Frontal cortex (tissue), 4 donors: Measurements from ENCODE around the gene SPINK5. TPM values are rescaled to one million over a fixed set of nuclear protein-coding genes. Genes with fewer than 3 reads are reported as not detected.
"Not testable (repeated sequence)": the region's sequence is repeated elsewhere in the genome, so short reads cannot be mapped to it uniquely, and the experiment has no call there.

Experiments used
- DNase-seq, 2 donors: peaks; one replicate each; pipeline ENCODE4 v3.0.0; 2012; ENCODE audit warnings: low spot score in 2 of 2
- FAIRE-seq: peaks from 2 replicates; lab custom pipeline; 2012; peaks lifted over from hg19 to GRCh38; lab: Jason Lieb, UNC
- total RNA-seq: library from RNA; depleted of rRNA; stranded (reverse); fragments of >200 nt; gene quantifications from one replicate; pipeline ENCODE4 v1.2.3, GENCODE V29; 2014
- donor health status: control.
- donor health status: control.
- donor health status: control.

Gene SPINK5, protein sequence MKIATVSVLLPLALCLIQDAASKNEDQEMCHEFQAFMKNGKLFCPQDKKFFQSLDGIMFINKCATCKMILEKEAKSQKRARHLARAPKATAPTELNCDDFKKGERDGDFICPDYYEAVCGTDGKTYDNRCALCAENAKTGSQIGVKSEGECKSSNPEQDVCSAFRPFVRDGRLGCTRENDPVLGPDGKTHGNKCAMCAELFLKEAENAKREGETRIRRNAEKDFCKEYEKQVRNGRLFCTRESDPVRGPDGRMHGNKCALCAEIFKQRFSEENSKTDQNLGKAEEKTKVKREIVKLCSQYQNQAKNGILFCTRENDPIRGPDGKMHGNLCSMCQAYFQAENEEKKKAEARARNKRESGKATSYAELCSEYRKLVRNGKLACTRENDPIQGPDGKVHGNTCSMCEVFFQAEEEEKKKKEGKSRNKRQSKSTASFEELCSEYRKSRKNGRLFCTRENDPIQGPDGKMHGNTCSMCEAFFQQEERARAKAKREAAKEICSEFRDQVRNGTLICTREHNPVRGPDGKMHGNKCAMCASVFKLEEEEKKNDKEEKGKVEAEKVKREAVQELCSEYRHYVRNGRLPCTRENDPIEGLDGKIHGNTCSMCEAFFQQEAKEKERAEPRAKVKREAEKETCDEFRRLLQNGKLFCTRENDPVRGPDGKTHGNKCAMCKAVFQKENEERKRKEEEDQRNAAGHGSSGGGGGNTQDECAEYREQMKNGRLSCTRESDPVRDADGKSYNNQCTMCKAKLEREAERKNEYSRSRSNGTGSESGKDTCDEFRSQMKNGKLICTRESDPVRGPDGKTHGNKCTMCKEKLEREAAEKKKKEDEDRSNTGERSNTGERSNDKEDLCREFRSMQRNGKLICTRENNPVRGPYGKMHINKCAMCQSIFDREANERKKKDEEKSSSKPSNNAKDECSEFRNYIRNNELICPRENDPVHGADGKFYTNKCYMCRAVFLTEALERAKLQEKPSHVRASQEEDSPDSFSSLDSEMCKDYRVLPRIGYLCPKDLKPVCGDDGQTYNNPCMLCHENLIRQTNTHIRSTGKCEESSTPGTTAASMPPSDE
- total RNA-seq = not detected

DNA sequence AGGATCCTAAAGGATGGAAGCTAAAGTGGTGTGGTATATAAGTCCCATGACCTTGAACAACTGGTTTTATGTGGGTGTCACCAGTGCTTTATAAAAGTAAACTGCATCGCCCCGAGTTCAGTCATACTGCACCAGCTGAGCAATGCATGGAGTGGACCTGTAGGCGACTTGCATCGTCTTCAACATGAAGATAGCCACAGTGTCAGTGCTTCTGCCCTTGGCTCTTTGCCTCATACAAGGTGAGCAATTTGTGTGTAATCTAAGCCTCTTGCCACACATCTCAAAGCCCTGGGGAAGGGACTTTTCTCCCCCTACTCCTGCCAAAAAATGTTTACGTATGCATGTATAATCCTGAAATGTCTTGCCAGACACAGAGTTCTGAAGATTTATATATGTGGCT lies at the start of gene SPINK5:
Gene SPINK5, plus strand, starts transcription at position 120 of the 400 bp plus-strand sequence. Its CDS starts 65 bp downstream, at position 185.
- FAIRE-seq (no peak), DNase-seq (no peak)

DNA sequence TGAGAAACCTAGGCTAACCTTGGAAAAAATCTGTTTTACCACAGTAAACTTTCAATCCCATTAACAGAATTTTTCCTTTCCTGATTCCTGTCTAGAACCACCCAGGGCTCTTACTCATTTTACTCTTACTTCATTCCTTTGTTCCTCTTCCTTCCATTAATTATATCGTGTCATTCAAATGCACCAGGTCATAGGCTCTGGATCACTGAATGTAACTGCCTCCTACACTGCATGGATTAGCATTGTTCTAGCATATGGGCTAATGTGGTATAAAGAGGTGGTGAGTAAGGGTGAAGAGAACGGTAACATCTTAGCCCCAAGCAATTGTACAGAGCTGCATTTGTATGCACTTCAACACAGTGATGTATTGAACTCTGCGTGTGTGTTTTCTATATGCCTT lies 49.5 kb upstream of the SPINK5 start:
- FAIRE-seq (no peak), DNase-seq (no peak)

DNA sequence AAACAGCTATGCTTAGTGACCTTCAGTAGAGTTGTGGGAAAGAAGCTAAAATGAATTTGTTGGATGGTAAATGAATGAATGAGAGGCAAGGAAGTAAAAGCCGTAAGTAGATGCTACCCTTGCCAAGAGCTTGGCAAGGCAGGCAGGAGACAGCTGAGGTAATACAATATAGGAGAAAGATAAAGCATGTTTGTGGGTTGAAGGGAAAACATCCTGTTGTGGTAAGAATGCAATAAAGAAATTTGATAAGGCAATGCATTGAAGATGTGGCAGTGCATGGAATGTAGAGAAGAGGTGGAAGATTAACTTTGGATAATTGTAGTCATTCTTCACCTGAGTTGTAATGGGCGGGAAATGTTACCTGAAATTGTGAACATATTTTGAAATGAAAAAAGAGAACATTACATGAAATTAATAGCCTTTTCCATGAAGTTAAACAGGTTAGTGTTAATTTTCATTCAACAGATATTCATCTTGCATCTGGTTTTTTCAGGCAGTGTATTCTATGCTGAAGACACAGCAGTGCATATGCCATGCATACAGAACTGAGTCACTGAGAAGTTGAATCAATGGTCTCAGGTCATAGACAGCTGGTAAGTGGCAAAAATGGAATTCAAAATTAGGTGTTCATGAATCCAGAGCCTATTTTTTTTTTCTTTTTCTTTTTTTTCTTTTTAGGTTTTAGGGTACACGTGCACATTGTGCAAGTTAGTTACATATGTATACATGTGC lies 43.4 kb upstream of the SPINK5 start:
- FAIRE-seq (no peak), DNase-seq (no peak)

DNA sequence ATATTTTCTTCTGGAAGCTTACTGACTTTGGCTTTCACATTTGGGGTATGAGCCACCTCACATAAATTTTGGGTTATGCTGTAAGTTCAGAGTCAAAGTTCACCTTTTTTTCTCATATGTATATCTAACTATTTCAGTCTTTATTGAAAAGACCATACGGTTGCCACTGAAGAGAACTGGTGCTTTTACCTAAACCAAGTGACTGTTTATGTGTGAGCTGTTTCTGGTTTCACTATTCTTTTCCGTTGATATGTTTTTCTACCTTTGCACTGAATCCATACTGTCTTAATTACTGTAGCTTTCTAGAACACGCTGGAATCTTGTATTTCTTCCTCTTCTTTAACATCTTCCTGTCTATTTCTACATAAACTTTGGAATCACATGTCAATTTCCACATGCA lies 36.3 kb upstream of the SPINK5 start:
- DNase-seq = no peak
- FAIRE-seq = no peak

DNA sequence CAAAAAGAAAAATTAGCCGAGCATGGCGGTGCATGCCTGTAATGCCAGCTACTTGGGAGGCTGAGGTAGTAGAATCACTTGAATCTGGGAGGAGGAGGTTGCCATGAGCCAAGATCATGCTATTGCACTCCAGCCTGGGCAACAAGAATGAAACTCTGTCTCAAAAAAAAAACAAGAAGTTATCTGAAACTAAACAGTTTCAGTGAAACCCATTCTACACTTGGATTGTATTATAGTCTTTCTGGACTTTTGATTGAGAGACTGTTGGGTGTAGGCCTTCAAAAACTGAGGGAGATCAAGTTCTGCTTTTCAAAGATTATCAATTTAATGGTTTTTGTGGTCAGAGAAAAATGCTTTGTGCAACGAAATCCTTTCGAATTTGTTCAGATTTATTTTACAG lies 34.6 kb upstream of the SPINK5 start:
- FAIRE-seq (no peak), DNase-seq (no peak)

DNA sequence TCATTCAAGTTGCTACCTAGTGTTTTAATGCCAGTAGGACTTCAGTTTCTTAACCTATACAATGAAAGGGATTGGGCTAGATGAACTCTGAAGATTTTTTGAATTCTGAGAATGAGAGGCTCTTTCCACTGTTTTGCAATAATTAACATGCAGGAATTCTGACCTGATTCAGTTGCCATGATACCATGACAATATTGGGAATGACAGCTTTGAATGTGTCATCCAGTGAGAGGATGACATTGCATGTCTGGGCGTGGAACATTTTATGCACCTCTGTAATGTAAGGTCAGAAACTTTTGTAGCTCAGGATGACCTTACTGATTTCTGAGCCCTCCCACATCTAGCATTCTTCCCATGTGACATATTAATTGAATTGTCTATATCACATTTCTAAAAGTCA lies 30.6 kb upstream of the SPINK5 start:
- DNase-seq = no peak

DNA sequence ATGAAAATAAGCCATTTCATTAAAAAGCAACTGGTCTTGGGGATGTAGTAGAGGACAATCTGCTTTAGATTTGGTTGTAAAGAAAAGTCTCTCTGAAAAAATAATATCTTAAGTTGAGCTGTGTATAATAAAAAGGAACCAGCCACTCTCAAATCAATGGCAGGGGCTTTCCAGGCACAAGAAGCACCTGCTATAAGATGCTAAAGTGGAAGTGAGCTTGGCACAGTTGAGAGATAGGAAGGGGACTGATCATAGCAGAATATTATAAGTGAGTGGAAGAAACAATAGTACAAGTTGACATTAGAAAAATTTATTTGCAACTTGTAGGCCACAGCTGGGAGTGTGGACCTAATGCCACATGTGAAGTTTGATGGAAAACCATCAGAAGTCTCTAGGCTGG lies 28.1 kb upstream of the SPINK5 start:
- FAIRE-seq (no peak), DNase-seq (no peak)

More for the DNA sequence above, 30.6 kb upstream of the SPINK5 start:
- no peak for FAIRE-seq

DNA sequence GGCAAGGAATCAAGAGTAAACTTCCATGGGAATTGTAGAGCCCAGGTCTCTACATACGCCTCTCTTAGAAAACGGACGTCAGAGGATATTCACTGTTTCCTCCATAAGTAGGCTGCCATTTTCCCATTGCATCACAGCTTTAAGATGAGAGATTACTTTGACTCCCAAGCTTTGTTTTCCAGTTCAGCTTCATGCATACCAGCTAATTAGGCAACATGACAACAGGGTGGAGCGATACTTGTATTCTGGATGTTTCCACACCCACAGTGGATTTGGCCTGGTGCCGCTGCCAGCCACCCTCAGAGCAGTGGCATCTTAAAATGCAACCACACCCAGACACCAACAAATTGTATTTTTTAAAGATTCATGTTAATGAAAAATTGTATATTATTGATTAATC lies 20.9 kb upstream of the SPINK5 start:
- DNase-seq (no peak), FAIRE-seq (no peak)

DNA sequence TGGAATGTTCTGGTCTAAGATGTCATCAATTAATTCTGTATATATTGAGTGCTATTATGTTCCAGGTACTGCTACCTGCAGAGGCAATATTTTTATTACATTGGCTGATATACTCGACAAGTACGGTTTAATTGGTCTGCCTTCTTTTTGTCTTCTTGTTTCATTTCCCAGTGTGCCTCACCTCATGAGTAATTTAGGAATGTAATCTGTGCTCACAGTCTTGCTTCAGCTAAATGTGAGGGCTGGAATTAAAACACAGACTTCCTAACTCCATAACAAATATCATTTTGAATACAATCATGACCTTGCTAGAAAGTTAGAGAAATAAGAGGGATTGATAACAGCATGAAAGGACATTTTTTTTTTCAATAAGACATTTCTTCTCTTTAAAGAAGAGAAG lies 20.1 kb upstream of the SPINK5 start:
- FAIRE-seq (no peak), DNase-seq (no peak)

DNA sequence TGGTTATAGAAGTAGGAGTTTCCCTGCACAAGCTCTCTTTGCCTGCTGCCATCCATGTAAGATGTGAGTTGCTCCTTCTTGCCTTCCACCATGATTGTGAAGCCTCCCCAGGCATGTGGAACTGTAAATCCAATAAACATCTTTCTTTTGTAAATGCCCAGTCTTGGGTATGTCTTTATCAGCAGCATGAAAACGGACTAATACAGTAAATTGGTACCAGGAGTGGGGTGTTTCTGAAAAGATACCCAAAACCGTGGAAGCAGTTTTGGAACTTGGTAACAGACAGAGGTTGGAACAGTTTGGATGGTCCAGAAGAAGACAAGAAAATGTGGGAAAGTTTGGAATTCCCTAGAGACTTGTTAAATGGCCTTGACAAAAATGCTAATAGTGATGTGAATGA lies 8.6 kb upstream of the SPINK5 start:
- FAIRE-seq, DNase-seq: not testable (repeated sequence)

DNA sequence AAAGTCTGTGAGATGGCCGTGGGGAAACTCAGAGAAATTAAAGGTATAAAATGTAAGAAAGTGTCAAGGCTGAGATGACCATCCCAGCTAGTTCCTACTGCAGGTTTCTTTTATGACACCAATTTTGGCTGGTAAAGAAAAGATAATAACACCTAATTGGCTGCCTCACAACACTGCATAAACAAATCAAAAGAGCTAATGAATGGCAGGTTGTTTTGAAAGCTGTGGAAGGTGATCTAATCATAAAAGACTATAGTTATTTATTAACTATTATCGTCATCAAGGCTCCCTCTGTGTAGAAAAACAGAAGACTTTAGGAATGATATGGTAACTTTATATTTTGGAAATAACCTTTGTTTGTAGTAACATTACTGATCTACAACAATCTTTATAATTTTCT lies 3.5 kb upstream of the SPINK5 start:
- no peak for DNase-seq
- FAIRE-seq = no peak

DNA sequence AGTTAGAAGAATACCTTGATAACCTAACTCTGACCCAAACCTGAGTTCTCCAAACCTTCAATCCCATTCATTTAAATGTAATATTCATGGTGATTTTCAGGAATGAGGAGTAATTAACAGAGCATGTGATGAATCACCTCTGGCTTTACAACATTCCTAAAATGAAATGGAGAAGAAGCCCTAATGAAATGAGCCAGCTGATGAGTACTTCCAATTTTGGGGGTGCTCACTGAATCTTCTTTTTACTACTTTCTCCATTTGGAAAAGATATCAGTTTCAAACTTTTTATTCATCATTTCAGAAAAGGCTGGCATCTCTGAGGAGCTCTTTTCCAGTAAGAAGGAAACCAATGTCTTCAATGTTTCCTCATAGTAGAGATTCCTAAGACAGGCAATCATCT lies 2.9 kb upstream of the SPINK5 start:
- no peak for DNase-seq
- no peak for FAIRE-seq

DNA sequence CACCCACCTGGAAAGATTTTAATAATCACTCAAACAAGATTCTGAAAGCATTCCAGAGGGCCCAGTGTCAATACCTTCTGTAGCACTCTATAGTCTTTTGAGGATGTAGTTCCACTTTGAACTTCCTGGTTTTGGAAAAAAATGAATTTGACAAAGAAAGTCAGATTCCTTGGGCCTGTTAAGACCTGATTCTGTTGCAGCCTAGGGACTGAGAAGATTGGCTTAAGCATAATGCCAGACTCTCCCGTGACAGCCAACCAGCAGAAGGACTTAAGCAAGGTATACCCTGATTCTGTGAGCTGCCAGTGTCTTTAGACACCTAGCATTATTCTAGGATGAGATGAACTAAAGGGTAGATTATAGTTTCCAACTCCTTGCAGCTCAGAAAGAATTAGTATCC lies 6.8 kb downstream of the SPINK5 start:
- FAIRE-seq (no peak), DNase-seq (no peak)

DNA sequence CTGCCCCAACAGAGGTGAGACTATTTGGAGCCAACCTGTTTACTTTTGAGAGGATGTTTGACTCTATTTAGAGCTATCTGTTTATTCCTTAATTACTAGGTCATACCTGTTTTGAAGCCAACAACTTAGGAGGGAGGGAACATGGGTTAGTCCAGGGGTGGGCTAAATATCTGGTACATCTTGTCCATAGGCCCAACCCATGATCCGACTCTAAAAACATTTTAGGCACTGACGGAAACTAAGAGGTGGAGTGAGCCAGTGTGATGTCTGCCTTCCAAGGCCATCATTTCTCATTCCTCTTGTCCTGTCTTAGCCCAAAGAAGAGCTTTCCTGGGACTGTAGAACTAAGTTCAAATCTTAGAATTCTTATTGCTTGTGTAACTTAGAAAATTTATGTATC lies 8.4 kb downstream of the SPINK5 start:
- no peak for FAIRE-seq
- no peak for DNase-seq

DNA sequence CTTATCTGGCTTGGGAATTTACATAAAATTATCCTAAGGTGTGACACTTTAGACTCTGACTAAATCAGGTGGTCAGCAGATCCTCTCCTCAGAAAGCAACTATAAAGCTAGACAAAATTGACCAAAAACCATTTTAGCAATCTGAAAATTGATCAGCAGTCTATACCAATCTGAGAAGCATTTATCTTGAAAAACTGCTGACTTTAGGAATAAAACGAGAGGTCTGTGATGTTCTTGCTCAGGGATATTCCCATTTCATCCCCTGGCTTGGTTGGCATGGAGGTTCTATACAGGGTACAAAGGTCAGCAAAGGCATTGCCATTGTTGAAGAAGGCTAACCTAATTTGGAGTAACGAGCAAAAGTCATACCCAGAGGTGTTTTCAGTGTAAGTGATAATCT lies 11.7 kb downstream of the SPINK5 start:
- DNase-seq (no peak), FAIRE-seq (no peak)

DNA sequence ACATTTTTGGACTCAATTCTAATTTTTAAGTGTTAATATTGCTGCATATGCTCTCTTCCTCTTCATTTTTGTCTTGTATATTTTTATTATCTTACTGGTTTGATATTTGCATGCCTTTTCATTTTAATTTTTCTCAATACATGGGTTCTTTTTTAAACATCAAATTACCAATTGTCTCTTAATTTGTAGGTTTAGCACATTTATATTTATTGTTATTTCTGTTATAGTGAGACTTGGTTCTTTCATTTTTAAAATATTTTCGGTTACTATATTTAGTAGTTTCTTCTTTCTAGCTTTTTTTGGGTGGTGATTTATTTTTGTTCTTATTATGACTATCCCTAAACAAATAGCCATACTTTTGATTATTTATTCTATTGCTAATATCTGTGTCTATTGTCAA lies 19.4 kb downstream of the SPINK5 start:
- DNase-seq (no peak), FAIRE-seq (no peak)

DNA sequence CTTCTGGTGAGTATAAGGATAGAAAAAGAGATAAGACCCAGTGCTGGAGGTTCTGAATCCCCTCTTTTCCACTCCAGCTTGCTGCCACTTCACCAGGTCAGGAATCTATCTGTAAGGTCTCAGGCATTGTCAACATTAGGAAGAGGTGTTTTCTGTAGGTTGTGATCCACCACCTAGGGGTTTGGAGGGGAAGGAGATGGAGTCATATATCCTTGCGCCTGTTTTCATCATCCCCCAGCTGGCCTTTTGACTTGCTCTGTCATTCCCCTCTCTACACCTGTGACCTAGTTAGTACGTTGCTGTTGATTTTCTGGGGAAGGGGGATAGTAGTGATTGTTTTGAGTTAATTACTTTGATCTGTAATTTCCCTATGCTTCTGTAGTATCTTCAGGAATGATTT lies 20.5 kb downstream of the SPINK5 start:
- DNase-seq = no peak
- no peak for FAIRE-seq

DNA sequence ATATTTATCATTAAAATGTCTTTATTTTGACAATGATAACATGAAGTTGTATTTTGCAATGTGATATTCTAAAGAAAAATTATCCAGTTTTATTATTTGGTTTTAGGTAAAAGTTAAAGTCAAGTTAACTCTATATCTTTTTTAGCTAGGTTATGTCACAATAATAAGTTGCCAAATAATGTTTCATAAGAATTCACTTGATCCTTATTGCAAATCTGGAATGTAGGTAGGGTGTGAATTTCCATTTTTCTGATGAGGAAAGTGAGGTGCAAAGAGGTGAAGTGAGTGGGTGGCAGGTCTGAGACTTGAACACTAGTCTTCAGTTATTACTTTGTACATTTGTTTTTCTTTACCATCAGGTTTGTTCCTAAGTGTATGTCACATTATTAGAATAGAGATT lies 21.5 kb downstream of the SPINK5 start:
- FAIRE-seq = no peak

DNA sequence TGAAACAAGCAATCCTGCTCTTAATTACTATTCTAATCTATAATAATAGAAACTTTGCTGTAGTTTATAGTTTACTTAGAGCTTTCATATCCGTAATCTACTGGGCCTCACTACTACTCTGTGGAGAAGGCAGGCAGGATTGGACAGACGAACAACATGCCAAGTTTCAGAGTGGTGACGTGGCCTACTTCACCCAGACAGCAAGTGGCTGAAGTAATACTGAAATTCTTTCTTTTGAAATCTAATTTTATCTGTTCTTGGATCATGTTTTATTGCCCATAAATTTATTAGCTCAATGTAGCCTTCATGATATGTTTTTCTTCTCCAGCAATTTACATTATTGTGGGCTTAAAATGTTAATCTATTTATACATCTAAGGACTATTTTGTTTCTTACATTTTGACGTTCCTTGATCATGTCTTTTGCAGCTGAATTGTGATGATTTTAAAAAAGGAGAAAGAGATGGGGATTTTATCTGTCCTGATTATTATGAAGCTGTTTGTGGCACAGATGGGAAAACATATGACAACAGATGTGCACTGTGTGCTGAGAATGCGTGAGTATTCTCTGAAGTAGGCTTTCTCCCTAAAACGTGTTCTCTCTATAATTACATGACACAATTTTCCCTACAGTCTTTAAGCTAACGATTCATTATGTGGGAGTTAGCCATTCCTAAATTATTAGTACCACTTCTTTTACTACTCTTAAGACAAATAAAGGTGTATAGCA lies 22.4 kb downstream of the SPINK5 start:
- no peak for FAIRE-seq

More for the DNA sequence above, 21.5 kb downstream of the SPINK5 start:
- DNase-seq = no peak

More for the DNA sequence above, 22.4 kb downstream of the SPINK5 start:
- no peak for DNase-seq
